Coronary artery (tissue), 2 donors: ENCODE measurements around the gene MRC1.

Experiments used
- DNase-seq: peaks from one replicate; pipeline ENCODE4 v3.0.0-alpha.2; 2017; ENCODE audit warnings: low spot score
- H3K27ac ChIP-seq, 2 donors: fragments of 200-600 bp; sonication (generic); one replicate each; pipeline ENCODE4 v1.5.1; 2016 to 2019
- H3K4me3 ChIP-seq: fragments of 200-600 bp; sonication (generic); 2 replicates; pipeline ENCODE4 v1.5.1; 2016; ENCODE audit warnings: mild to moderate bottlenecking, moderate library complexity
- TF ChIP-seq, protein P1 (sequence below): fragments of 200-600 bp; sonication (generic); IDR thresholded peaks from one replicate; pipeline ENCODE4 v1.5.1; 2019; ENCODE audit warnings: antibody characterized with exemption

Gene MRC1

GRCh38 chr10:17795083-17795482 is 14.1 kb upstream of the MRC1 start:
- TF ChIP-seq, protein P1, sequence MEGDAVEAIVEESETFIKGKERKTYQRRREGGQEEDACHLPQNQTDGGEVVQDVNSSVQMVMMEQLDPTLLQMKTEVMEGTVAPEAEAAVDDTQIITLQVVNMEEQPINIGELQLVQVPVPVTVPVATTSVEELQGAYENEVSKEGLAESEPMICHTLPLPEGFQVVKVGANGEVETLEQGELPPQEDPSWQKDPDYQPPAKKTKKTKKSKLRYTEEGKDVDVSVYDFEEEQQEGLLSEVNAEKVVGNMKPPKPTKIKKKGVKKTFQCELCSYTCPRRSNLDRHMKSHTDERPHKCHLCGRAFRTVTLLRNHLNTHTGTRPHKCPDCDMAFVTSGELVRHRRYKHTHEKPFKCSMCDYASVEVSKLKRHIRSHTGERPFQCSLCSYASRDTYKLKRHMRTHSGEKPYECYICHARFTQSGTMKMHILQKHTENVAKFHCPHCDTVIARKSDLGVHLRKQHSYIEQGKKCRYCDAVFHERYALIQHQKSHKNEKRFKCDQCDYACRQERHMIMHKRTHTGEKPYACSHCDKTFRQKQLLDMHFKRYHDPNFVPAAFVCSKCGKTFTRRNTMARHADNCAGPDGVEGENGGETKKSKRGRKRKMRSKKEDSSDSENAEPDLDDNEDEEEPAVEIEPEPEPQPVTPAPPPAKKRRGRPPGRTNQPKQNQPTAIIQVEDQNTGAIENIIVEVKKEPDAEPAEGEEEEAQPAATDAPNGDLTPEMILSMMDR: no peak
- no peak overlapping the region for H3K27ac ChIP-seq
- no peak overlapping the region for H3K4me3 ChIP-seq
- no peak for DNase-seq

DNA sequence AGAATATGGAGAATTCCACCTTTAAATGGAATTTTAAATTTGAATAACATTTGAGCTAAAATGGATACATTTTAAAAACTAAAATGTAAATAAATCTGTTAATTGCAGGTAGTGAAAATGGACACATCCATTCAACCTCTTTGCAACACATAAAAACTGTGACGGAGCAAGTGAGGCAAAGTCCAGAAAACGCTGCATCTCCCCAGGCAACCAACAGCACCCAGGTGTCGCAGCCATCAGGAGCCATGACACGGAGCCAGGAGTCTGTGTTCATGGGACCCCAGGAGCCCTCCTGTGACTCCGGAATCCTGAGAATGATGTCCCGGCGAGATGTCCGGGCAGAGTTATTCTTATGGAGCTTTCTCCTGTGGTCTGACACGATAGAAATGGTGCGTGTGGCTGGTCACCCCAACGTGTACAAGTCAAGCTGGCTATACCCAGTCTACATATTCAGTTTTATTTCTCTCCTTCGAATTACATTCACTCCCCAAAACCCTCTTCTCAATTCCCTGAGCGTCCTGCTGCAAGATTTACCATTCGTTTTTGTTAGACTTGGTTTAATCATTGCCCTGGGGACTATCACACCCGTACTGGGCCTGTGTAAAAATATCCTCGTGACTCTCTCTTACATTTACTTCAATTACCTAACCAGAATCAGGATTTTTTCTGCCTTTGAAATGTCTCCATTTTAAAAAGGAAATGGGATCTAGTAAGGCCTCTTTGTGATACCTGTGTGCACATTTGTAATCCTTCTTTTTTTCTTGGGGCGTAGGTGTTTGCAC is 13.1 kb upstream of the MRC1 start:
- Histone ChIP-seq H3K27ac (no peak overlapping the region), H3K4me3 (no peak overlapping the region)
- TF ChIP-seq, protein P1: no peak
- no peak for DNase-seq

GRCh38 chr10:17801507-17801906 is 7.6 kb upstream of the MRC1 start:
- TF ChIP-seq, protein P1: no peak
- H3K4me3 ChIP-seq: no peak overlapping the region
- H3K27ac ChIP-seq: no peak overlapping the region
- DNase-seq: no peak

DNA sequence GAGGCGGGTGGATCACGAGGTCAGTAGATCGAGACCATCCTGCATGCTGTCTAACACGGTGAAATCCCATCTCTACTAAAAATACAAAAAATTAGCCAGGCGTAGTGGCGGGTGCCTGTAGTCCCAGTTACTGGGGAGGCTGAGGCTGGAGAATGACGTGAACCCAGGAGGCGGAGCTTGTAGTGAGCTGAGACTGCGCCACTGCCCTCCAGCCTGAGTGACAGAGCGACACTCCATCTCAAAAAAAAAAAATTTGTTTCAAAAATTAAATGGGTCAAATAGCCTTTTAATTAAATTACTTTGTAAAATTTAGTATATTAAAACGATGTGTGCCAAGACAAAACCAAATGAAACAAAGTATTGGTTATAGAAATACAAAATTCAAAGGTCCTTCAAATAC is 6.8 kb upstream of the MRC1 start:
- DNase-seq: no peak
- Histone ChIP-seq H3K4me3 (no peak overlapping the region), H3K27ac (no peak overlapping the region)
- TF ChIP-seq, protein P1: no peak

- TF ChIP-seq, protein P1: no peak
- no peak overlapping the region for H3K4me3 ChIP-seq
- no peak for DNase-seq
- no peak overlapping the region for H3K27ac ChIP-seq
Measured at GRCh38 chr10:17802976-17803375, 6.2 kb upstream of the MRC1 start.

GRCh38 chr10:17805330-17805729 is 3.8 kb upstream of the MRC1 start:
- TF ChIP-seq, protein P1: no peak
- Histone ChIP-seq H3K4me3 (no peak overlapping the region), H3K27ac (no peak overlapping the region)
- DNase-seq: no peak

- Histone ChIP-seq H3K27ac (peak overlapping the region in 1 of 2 donors; percentile 22), H3K4me3 (no peak overlapping the region)
- TF ChIP-seq, protein P1: no peak
- DNase-seq: no peak
Measured at GRCh38 chr10:17805921-17806577, 3.1 kb upstream of the MRC1 start.
